Peyer's patch (tissue), 4 donors: ENCODE measurements around the gene SPHK1. TPM values are rescaled to one million over a fixed set of nuclear protein-coding genes. Genes with fewer than 3 reads are reported as not detected.

Experiments used
- DNase-seq, 3 donors: peaks; one replicate each; pipeline ENCODE4 v3.0.0-alpha.2; 2017 to 2019
- H3K27ac ChIP-seq, 4 donors: fragments of 200-600 bp; sonication (generic); one replicate each; pipeline ENCODE4 v1.5.1; 2016 to 2019
- H3K27me3 ChIP-seq, 2 donors: fragments of 200-600 bp; sonication (generic); one replicate each; pipeline ENCODE4 v1.5.1; 2019
- H3K36me3 ChIP-seq, 3 donors: fragments of 200-600 bp; sonication (generic); one replicate each; pipeline ENCODE4 v1.5.1; 2016 to 2019
- H3K4me1 ChIP-seq, 4 donors: fragments of 200-600 bp; sonication (generic); one replicate each; pipeline ENCODE4 v1.5.1; 2016 to 2019
- H3K4me3 ChIP-seq, 4 donors: fragments of 200-600 bp; sonication (generic); 1 replicate in 3 of 4; 2 replicates in 1 of 4; pipeline ENCODE4 v1.5.1; 2016 to 2019; ENCODE audit warnings: mild to moderate bottlenecking in 1 of 4
- H3K9me3 ChIP-seq, 4 donors: fragments of 200-600 bp; sonication (generic); one replicate each; pipeline ENCODE4 v1.5.1; 2016 to 2019; ENCODE audit warnings: mild to moderate bottlenecking in 1 of 4
- CTCF ChIP-seq, 6 experiments: fragments of 450-650 bp in 4 of 6; fragments of 200-600 bp in 2 of 6; sonication (generic) in 1 of 6; IDR thresholded peaks; one replicate each; pipeline ENCODE4 v1.5.1; 2017 to 2019; ENCODE audit warnings: antibody characterized with exemption in 6 of 6, mild to moderate bottlenecking in 3 of 6, moderate library complexity in 1 of 6
- POLR2A ChIP-seq, 2 donors: fragments of 450-650 bp; IDR thresholded peaks; one replicate each; pipeline ENCODE4 v1.5.1; 2017; ENCODE audit warnings: antibody characterized with exemption in 2 of 2, mild to moderate bottlenecking in 2 of 2, moderate library complexity in 2 of 2
- total RNA-seq, 4 donors: library from RNA; depleted of rRNA; stranded (reverse); fragments of >200 nt; gene quantifications; one replicate each; pipeline ENCODE4 v1.1.0, GENCODE V29; 2016

The SPHK1 gene
- total RNA-seq, 4 donors from 2014 or later = 0.53 to 5.9 (median 3.8) TPM

DNA sequence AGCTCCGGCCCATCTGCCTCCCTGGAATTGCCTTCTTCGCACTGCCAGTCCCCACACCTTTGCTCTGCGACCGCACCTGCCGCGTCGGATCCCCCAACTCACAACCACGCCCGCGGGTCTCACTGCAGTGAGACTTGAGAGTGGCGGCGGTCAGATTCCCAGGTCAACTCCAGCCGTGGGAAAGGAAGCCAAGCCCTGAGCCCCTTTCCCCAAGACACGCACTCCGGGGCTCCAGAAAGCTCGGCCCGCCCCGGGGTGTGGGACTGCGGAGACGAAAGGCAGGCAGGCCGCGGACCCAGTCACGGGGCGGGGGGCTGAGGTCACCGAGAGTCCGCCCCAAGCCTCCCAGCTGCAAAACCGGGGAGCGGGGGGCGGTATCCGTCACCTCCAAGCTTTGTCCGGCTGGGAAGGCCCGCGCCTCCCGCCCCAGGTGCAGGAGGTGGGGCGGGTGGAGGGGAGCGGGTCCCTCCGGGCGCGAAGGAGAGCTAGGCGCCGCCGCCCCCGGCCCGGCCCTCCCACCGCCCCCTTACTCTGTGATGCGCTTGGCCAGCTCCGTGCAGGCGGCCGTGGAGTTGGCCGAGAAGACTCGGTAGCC is 31.3 kb upstream of the SPHK1 start:
- peak overlapping the region; percentile 76 to 88 (median 86) for H3K27ac ChIP-seq
- peaks cover 0 to 2% (median 0%) of the 10 kb centered on the region in 3 donors for H3K36me3 ChIP-seq
- H3K4me3 ChIP-seq = peak overlapping the region; percentile 83 to 95 (median 92)
- no peak for TF ChIP-seq POLR2A (IDR thresholded peaks at IDR 0.05)
- TF ChIP-seq CTCF (IDR thresholded peaks at IDR 0.05) = no peak
- no peaks in the 10 kb centered on the region for H3K27me3 ChIP-seq
- H3K9me3 ChIP-seq = no peaks in the 10 kb centered on the region
- H3K4me1 ChIP-seq = peaks cover 0 to 16% (median 0%) of the 10 kb centered on the region in 4 donors
- DNase-seq = no peak

- H3K4me3 ChIP-seq = peak within 1 kb of the TSS; percentile 83 to 95 (median 92)
- peak within 1 kb of the TSS; percentile 76 to 88 (median 86) for H3K27ac ChIP-seq
- DNase-seq = peak; percentile 81 to 93 (median 93)
- no peaks in the 10 kb centered on the region for H3K27me3 ChIP-seq
- H3K9me3 ChIP-seq = no peaks in the 10 kb centered on the region
- H3K36me3 ChIP-seq = no peaks in the 10 kb centered on the region
- peak; percentile 13 to 57 (median 49) for TF ChIP-seq CTCF (IDR thresholded peaks at IDR 0.05)
- TF ChIP-seq POLR2A (IDR thresholded peaks at IDR 0.05) = peak; percentile 66 to 85
- H3K4me1 ChIP-seq = peaks cover 0 to 16% (median 0%) of the 10 kb centered on the region in 4 donors
Measured at GRCh38 chr17:76353599-76354316, 30.7 kb upstream of the SPHK1 start, which contains the start of gene PRPSAP1. Gene PRPSAP1 (minus strand): TSS chr17:76353916. CDS start chr17:76353703, 213 bp downstream.

- peak overlapping the region; percentile 76 to 88 (median 86) for H3K27ac ChIP-seq
- DNase-seq = no peak
- no peaks in the 10 kb centered on the region for H3K36me3 ChIP-seq
- TF ChIP-seq CTCF (IDR thresholded peaks at IDR 0.05) (peak in 1 of 6 experiments; percentile 1), POLR2A (IDR thresholded peaks at IDR 0.05) (no peak)
- H3K9me3 ChIP-seq = no peaks in the 10 kb centered on the region
- no peaks in the 10 kb centered on the region for H3K27me3 ChIP-seq
- H3K4me1 ChIP-seq = peaks cover 0 to 16% (median 0%) of the 10 kb centered on the region in 4 donors
- H3K4me3 ChIP-seq = peak overlapping the region; percentile 83 to 95 (median 92)
Measured at GRCh38 chr17:76354317-76354729, 30.1 kb upstream of the SPHK1 start.

DNA sequence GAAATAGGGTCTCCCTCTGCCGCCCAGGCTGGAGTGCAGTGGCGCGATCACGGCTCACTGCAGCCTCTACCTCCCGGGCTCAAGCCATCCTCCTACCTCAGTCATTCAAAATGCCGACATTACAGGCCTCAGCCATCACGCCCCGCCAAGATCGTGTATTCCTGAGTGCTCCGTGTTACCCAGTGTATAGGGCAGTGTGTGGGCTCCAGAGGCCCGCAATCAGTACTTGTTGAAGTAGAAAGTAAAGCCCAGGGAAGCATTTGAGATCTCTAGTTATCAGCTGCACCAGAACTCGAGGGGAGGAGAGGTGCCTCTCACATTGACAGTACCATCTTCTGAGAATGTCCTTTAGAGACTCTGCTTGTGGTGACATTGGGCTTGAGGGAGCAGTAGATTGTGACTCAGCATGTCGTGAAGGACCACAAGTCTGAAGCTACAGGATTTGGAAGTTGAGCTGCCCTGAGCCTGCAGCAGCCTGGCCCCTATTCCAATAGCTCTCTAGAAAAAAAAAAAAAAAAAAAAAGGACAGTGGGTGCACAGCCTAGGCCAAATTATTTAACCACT is 29.6 kb upstream of the SPHK1 start:
- Histone ChIP-seq H3K4me1 (peaks cover 0 to 16% (median 0%) of the 10 kb centered on the region in 4 donors), H3K27ac (no peak overlapping the region), H3K9me3 (no peaks in the 10 kb centered on the region), H3K27me3 (no peaks in the 10 kb centered on the region), H3K36me3 (no peaks in the 10 kb centered on the region), H3K4me3 (peak overlapping the region in 1 of 4 donors; percentile 91)
- no peak for DNase-seq
- TF ChIP-seq CTCF (IDR thresholded peaks at IDR 0.05) = no peak
- no peak for TF ChIP-seq POLR2A (IDR thresholded peaks at IDR 0.05)

DNA sequence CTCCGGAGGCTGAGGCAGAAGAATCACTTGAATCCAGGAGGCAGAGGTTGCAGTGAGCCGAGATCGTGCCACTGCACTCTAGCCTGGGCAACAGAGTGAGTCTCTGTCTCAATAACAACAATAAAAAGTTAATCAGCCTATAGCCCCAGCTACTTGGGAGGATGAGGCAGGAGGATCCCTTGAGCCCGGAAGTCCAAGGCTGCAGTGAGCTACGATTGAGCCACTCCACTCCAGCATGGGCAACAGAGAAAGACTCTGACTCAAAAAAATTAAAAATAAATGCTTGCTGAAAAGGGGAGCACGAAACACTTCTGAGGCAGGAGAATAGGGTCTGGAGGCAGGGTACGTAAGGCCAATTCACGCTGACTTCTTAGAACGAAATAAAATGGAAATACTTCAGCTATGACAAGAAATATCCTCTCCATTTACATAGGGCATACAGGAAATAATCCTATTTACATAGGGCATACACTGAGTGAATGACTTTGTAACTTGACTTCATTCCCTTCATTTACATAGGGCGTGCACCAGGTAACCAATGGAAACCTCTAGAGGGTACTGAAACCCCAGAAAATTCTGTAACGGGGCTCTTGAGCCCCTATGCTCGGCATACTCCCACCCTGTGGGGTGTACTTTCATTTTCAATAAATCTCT is 27.5 kb upstream of the SPHK1 start:
- Histone ChIP-seq H3K4me1 (peaks cover 0 to 13% (median 0%) of the 10 kb centered on the region in 4 donors), H3K27me3 (no peaks in the 10 kb centered on the region), H3K4me3 (no peak overlapping the region), H3K27ac (no peak overlapping the region), H3K9me3 (no peaks in the 10 kb centered on the region), H3K36me3 (no peaks in the 10 kb centered on the region)
- TF ChIP-seq POLR2A (IDR thresholded peaks at IDR 0.05) = no peak
- TF ChIP-seq CTCF (IDR thresholded peaks at IDR 0.05) = no peak
- DNase-seq = no peak
